T follicular helper cell (primary cell): ENCODE results near the gene P3H4.

Experiments used
- DNase-seq: peaks from one replicate; pipeline ENCODE4 v3.0.0-alpha.2; 2020; ENCODE audit warnings: low read depth

P3H4 gene

GRCh38 chr17:41821776-41822175 is 10.0 kb upstream of the P3H4 start:
- DNase-seq, result no peak

GRCh38 chr17:41818024-41818423 is 6.3 kb upstream of the P3H4 start:
- DNase-seq, result no peak

GRCh38 chr17:41816637-41817320 is 5.0 kb upstream of the P3H4 start:
- no peak for DNase-seq

GRCh38 chr17:41814195-41814594 is 2.4 kb upstream of the P3H4 start:
- no peak for DNase-seq

GRCh38 chr17:41813699-41814124 is 2.0 kb upstream of the P3H4 start:
- no peak for DNase-seq

- DNase-seq, result no peak
Measured at GRCh38 chr17:41813152-41813680, 1.5 kb upstream of the P3H4 start.

GRCh38 chr17:41812381-41813151 is 817 bp upstream of the P3H4 start, which contains the start of gene FKBP10:
Gene FKBP10 (plus strand): TSS chr17:41813004. CDS start chr17:41813035, 31 bp downstream.
- no peak for DNase-seq

GRCh38 chr17:41810659-41811548 is 845 bp downstream of the P3H4 start:
- no peak for DNase-seq

- DNase-seq, result no peak
Measured at GRCh38 chr17:41806685-41807445, 4.9 kb downstream of the P3H4 start.

GRCh38 chr17:41803049-41804020 is 8.4 kb downstream of the P3H4 start:
- DNase-seq, result no peak

- DNase-seq, result peak; percentile 60
Measured at GRCh38 chr17:41801374-41802271, 10.1 kb downstream of the P3H4 start.

GRCh38 chr17:41800601-41801373 is 11.0 kb downstream of the P3H4 start:
- DNase-seq, result no peak

- DNase-seq, result no peak
Measured at GRCh38 chr17:41799366-41799765, 12.4 kb downstream of the P3H4 start.

GRCh38 chr17:41797377-41797776 is 14.4 kb downstream of the P3H4 start:
- DNase-seq, result no peak

- DNase-seq, result no peak
Measured at GRCh38 chr17:41796121-41796895, 15.4 kb downstream of the P3H4 start.

GRCh38 chr17:41794540-41794975 is 17.2 kb downstream of the P3H4 start:
- no peak for DNase-seq

- no peak for DNase-seq
Measured at GRCh38 chr17:41793784-41794539, 17.8 kb downstream of the P3H4 start.
